GM12878 (cell line): ENCODE data around the gene GGN. TPM values are rescaled to one million over a fixed set of nuclear protein-coding genes. Genes with fewer than 3 reads are reported as not detected.

Experiments
- ATAC-seq: fragments of 200-7000 bp; cut with Tn5 transposase; 3 replicates; pipeline ENCODE4 v1.9.1; 2020; ENCODE audit warnings: mild to moderate bottlenecking, moderate library complexity
- BruUV-seq: library from RNA; stranded (reverse); fragments of 400-500 nt; replicated peaks from 2 replicates; lab custom pipeline; 2021; lab: Mats Ljungman, UMichigan
- CTCF ChIA-PET: fragments of 300-600 bp; sonication (Branson Sonifier 250); formaldehyde crosslinking; extraction: SDS; loops from one replicate; lab custom pipeline; 2021; ENCODE audit warnings: inconsistent platforms; lab: Yijun Ruan, JAX
- POLR2A ChIA-PET: fragments of 350-600 bp; formaldehyde crosslinking; extraction: SDS; loops from one replicate; lab custom pipeline; 2021; ENCODE audit warnings: inconsistent platforms; lab: Charles Lee
- RAD21 ChIA-PET: fragments of 300-600 bp; sonication (Branson Sonifier 250); formaldehyde crosslinking; loops from one replicate; lab custom pipeline; 2023; ENCODE audit warnings: antibody characterized with exemption; ENCODE audit not compliant: unreplicated experiment; lab: Charles Lee
- SMC1A ChIA-PET: fragments of 300-600 bp; sonication (Branson Sonifier 250); formaldehyde crosslinking; loops from one replicate; lab custom pipeline; 2023; ENCODE audit not compliant: unreplicated experiment, uncharacterized antibody; lab: Charles Lee
- DNase-seq: peaks from one replicate; pipeline ENCODE4 v3.0.0-alpha.2; 2011; ENCODE audit warnings: low read depth, low spot score
- FAIRE-seq: peaks from 3 replicates; lab custom pipeline; 2011; peaks lifted over from hg19 to GRCh38; lab: Jason Lieb, UNC
- H2AFZ ChIP-seq: 2 replicates; pipeline ENCODE4 v1.6.0; 2011; ENCODE audit warnings: low read depth, low read length, control low read depth; ENCODE audit not compliant: control insufficient read depth
- H3K27ac ChIP-seq: 2 replicates; pipeline ENCODE4 v1.5.1; 2011; ENCODE audit warnings: control low read depth; ENCODE audit not compliant: control insufficient read depth, insufficient read depth
- H3K27me3 ChIP-seq, 2 experiments: replicated peaks in 1 of 2; 2 replicates each; pipeline versions ENCODE4 v1.6.0 to v1.6.1; 2011; ENCODE audit warnings: low read length in 1 of 2; ENCODE audit not compliant: control insufficient read depth in 2 of 2, insufficient read depth in 2 of 2
- H3K36me3 ChIP-seq, 2 experiments: 2 replicates each; pipeline ENCODE4 v1.5.1; 2011; ENCODE audit warnings: low read length in 1 of 2; ENCODE audit not compliant: control insufficient read depth in 2 of 2, insufficient read depth in 2 of 2
- H3K4me1 ChIP-seq: 2 replicates; pipeline ENCODE4 v1.6.1; 2011; ENCODE audit warnings: mild to moderate bottlenecking, low read length, moderate library complexity, mixed read lengths; ENCODE audit not compliant: control insufficient read depth, insufficient read depth
- H3K4me2 ChIP-seq: 2 replicates; pipeline ENCODE4 v1.6.0; 2011; ENCODE audit warnings: control low read depth; ENCODE audit not compliant: control insufficient read depth, insufficient read depth
- H3K4me3 ChIP-seq: fragments of 200-600 bp; sonication (generic); 2 replicates; pipeline ENCODE4 v1.5.1; 2016
- H3K79me2 ChIP-seq: 2 replicates; pipeline ENCODE4 v1.6.0; 2011; ENCODE audit warnings: low read length; ENCODE audit not compliant: control insufficient read depth, insufficient read depth
- H3K9ac ChIP-seq: 2 replicates; pipeline ENCODE4 v1.8.0; 2011; ENCODE audit warnings: low read length, control low read depth, mixed read lengths; ENCODE audit not compliant: control insufficient read depth, insufficient read depth
- H3K9me3 ChIP-seq: replicated peaks from 3 replicates; pipeline ENCODE4 v1.5.1; 2011; ENCODE audit warnings: mild to moderate bottlenecking, low read length; ENCODE audit not compliant: control insufficient read depth, insufficient read depth
- H4K20me1 ChIP-seq: 2 replicates; pipeline ENCODE4 v1.6.0; 2011; ENCODE audit not compliant: control insufficient read depth, insufficient read depth
- BHLHE40 ChIP-seq, 2 experiments: fragments of 450-650 bp in 1 of 2; IDR thresholded peaks; 2 replicates each; pipeline ENCODE4 v1.6.1; 2011 to 2017; ENCODE audit warnings: low read depth in 2 of 2, borderline replicate concordance in 1 of 2, improper control_type of control experiment in 1 of 2, low read length in 1 of 2, mild to moderate bottlenecking in 1 of 2
- E2F4 ChIP-seq: IDR thresholded peaks from 2 replicates; pipeline ENCODE4 v1.6.1; 2012; ENCODE audit warnings: low read depth, low read length, improper control_type of control experiment
- IKZF1 ChIP-seq: fragments of 450-650 bp; conservative IDR thresholded peaks from 2 replicates; pipeline ENCODE4 v1.6.1; 2017; ENCODE audit warnings: antibody characterized with exemption, mild to moderate bottlenecking
- IRF3 ChIP-seq: fragments of 450-650 bp; IDR thresholded peaks from 2 replicates; pipeline ENCODE4 v1.6.1; 2014; ENCODE audit warnings: mild to moderate bottlenecking
- KAT2A ChIP-seq: conservative IDR thresholded peaks from 2 replicates; pipeline ENCODE4 v1.6.1; 2011; ENCODE audit warnings: low read depth, low read length; ENCODE audit not compliant: control insufficient read depth
- RAD51 ChIP-seq: fragments of 450-650 bp; IDR thresholded peaks from 2 replicates; pipeline ENCODE4 v1.6.1; 2016; ENCODE audit warnings: moderate library complexity, mild to moderate bottlenecking, inconsistent platforms
- SMAD5 ChIP-seq: IDR thresholded peaks from 2 replicates; pipeline ENCODE4 v1.6.1; 2016; ENCODE audit warnings: antibody characterized with exemption, low read depth
- SREBF2 ChIP-seq: IDR thresholded peaks from 2 replicates; pipeline ENCODE4 v1.6.1; 2012; ENCODE audit warnings: mild to moderate bottlenecking, low read length
- SUZ12 ChIP-seq: fragments of 200-600 bp; sonication (generic); IDR thresholded peaks from one replicate; pipeline ENCODE4 v1.6.1; 2018; ENCODE audit warnings: antibody characterized with exemption, mild to moderate bottlenecking; ENCODE audit not compliant: unreplicated experiment
- ZBTB11 ChIP-seq: fragments of 450-650 bp; formaldehyde crosslinking; IDR thresholded peaks from 2 replicates; pipeline ENCODE4 v1.5.0; 2022; ENCODE audit warnings: mild to moderate bottlenecking, missing genetic modification characterization
- ZNF274 ChIP-seq: IDR thresholded peaks from one replicate; pipeline ENCODE4 v1.8.0; 2011; ENCODE audit not compliant: insufficient read length, insufficient read depth
- ZNF622 ChIP-seq: fragments of 450-650 bp; IDR thresholded peaks from 2 replicates; pipeline ENCODE4 v1.6.1; 2017; ENCODE audit warnings: mild to moderate bottlenecking, inconsistent platforms
- WGBS: methylation state at CpG from one replicate; pipeline ENCODE4 v1.1.6; 2016; ENCODE audit warnings: low lambda C conversion rate; ENCODE audit not compliant: insufficient replicate concordance, insufficient coverage; ENCODE audit errors: missing lambda C conversion rate; 5-methylcytosine and 5-hydroxymethylcytosine counted together
- in situ Hi-C: fragments of 300-500 bp; cut with MboI; formaldehyde crosslinking; loops from 9 replicates; pipeline ENCODE4 v1.14.3; 2018; ENCODE audit warnings: mixed read lengths
- intact Hi-C: fragments of 100-400 bp; cut with micrococcal nuclease; formaldehyde crosslinking; loops from one replicate; pipeline ENCODE4 v1.14.2; 2022; ENCODE audit not compliant: unreplicated experiment
- polyA plus RNA-seq, 11 experiments: library from polyadenylated mRNA; depleted of rRNA in 4 of 11; unstranded in 6 of 11; stranded (reverse) in 5 of 11; fragments of >200 nt; fragmentation: Nextera tagmentation in 4 of 11; fragmentation: Illumina TruSeq in 1 of 11; extraction: Ambion mirVana in 4 of 11; extraction: Trizol in 1 of 11; gene quantifications; 1 replicate in 1 of 11; 2 replicates in 10 of 11; pipeline versions ENCODE4 v1.2.1 to v1.2.3, GENCODE V29; 2011 to 2016; ENCODE audit warnings: inconsistent platforms in 2 of 11, missing spikeins in 2 of 11, low read depth in 1 of 11
- total RNA-seq, 4 experiments: library from RNA; depleted of rRNA in 3 of 4; stranded (reverse); fragments of >200 nt in 3 of 4; fragmentation: Illumina TruSeq in 1 of 4; extraction: Trizol in 1 of 4; gene quantifications; 2 replicates each; pipeline versions ENCODE4 v1.2.1 to v1.2.3, GENCODE V29; 2013 to 2021

Gene GGN
- total and polyA plus RNA-seq, 10 of the 15 experiments (the other 5 are each of a cell fraction or from before 2014, with no cell fraction given) = not detected

- intact Hi-C loops (no loop called here), in situ Hi-C loops (no loop called here)
- WGBS = 24% methylated on average over 6 of the region's 6 CpGs
- no TSS peak for BruUV-seq
- ATAC-seq (no peak), DNase-seq (no peak), FAIRE-seq (no peak)
- H3K27ac ChIP-seq = no peak overlapping the region
- no peak overlapping the region for H3K9ac ChIP-seq
- POLR2A ChIA-PET = no interaction called here
- H3K36me3 ChIP-seq = no peaks in the 10 kb centered on the region
- H3K4me3 ChIP-seq = no peak overlapping the region
- H3K9me3 ChIP-seq = no peaks in the 10 kb centered on the region
- SMC1A ChIA-PET = no interaction called here
- H4K20me1 ChIP-seq = no peaks in the 10 kb centered on the region
- H3K4me1 ChIP-seq = no peaks in the 10 kb centered on the region
- H3K27me3 ChIP-seq = no peaks in the 10 kb centered on the region
- no peak overlapping the region for H3K4me2 ChIP-seq
- no peak overlapping the region for H2AFZ ChIP-seq
- TF ChIP-seq BHLHE40 (IDR thresholded peaks at IDR 0.05; ENCODE audit: borderline replicate concordance in 1 of 2, low read depth in 2 of 2, low read length in 1 of 2) (no peak), RAD51 (no peak)
- CTCF ChIA-PET = interaction anchor here (0.7 to 2.2 kb wide), 2 partner anchors 34 to 163 kb away, joined by 4 to 6 read pairs; partner anchors contain the start of gene FAM98C
- no peaks in the 10 kb centered on the region for H3K79me2 ChIP-seq
- RAD21 ChIA-PET = interaction anchor here (0.7 kb wide), 1 partner anchor 63 kb away, joined by 3 read pairs; no protein-coding TSS in a partner anchor
Observed at GRCh38 chr19:38437295-38437694, 49.5 kb upstream of the GGN start.

GRCh38 chr19:38434549-38435051 is 46.8 kb upstream of the GGN start:
- RAD21 ChIA-PET = interaction anchor here (0.6 kb wide), 1 partner anchor 32 kb away, joined by 3 read pairs; the partner anchor contains the start of gene FAM98C
- TF ChIP-seq ZBTB11 (CRISPR knock-in tag) (no peak), E2F4 (no peak), IRF3 (no peak), KAT2A (no peak), ZNF274 (no peak), ZNF622 (no peak), SREBF2 (no peak), SMAD5 (no peak), IKZF1 (no peak), SUZ12 (no peak)
- TF ChIP-seq, all 136 proteins: peak for 0
- in situ Hi-C loops = no loop called here
- intact Hi-C loops = no loop called here
- Histone ChIP-seq H3K4me3 (no peak overlapping the region), H3K4me1 (no peaks in the 10 kb centered on the region), H3K27ac (no peak overlapping the region), H4K20me1 (no peaks in the 10 kb centered on the region), H3K4me2 (no peak overlapping the region), H3K9ac (no peak overlapping the region), H3K79me2 (no peaks in the 10 kb centered on the region), H3K27me3 (no peaks in the 10 kb centered on the region), H2AFZ (no peak overlapping the region), H3K36me3 (no peaks in the 10 kb centered on the region), H3K9me3 (no peaks in the 10 kb centered on the region)
- no peak for DNase-seq
- CTCF ChIA-PET = no interaction called here
- 33% methylated on average over 13 of the region's 13 CpGs for WGBS
- SMC1A ChIA-PET = interaction anchor here (0.6 kb wide), 1 partner anchor 119 kb away, joined by 3 read pairs; the partner anchor contains the start of gene YIF1B
- POLR2A ChIA-PET = interaction anchor here (0.6 kb wide), 1 partner anchor 413 kb away, joined by 3 read pairs; no protein-coding TSS in a partner anchor
- no TSS peak for BruUV-seq
- no peak for FAIRE-seq
- ATAC-seq = no peak
